HEK293T (cell line): ENCODE measurements around the gene PHLDA1.

ENCODE experiments used
- CTCF ChIA-PET: fragments of 350-600 bp; formaldehyde crosslinking; extraction: SDS; loops from one replicate; lab custom pipeline; 2021; ENCODE audit warnings: antibody characterized with exemption, inconsistent platforms; lab: Yijun Ruan, JAX
- POLR2A ChIA-PET: fragments of 350-600 bp; formaldehyde crosslinking; extraction: SDS; loops from one replicate; lab custom pipeline; 2020; ENCODE audit warnings: antibody characterized with exemption, inconsistent platforms; lab: Yijun Ruan, JAX
- DNase-seq: peaks from one replicate; pipeline ENCODE4 v3.0.0; 2012; ENCODE audit warnings: mixed read lengths; ENCODE audit errors: extremely low spot score
- ARNT ChIP-seq: fragments of 450-650 bp; IDR thresholded peaks from 2 replicates; pipeline ENCODE4 v1.6.1; 2017; ENCODE audit warnings: mild to moderate bottlenecking
- BHLHE40 ChIP-seq: fragments of 450-650 bp; IDR thresholded peaks from 2 replicates; pipeline ENCODE4 v1.6.1; 2016; ENCODE audit warnings: mild to moderate bottlenecking, moderate library complexity, borderline replicate concordance
- CTBP1 ChIP-seq: fragments of 450-650 bp; IDR thresholded peaks from 2 replicates; pipeline ENCODE4 v1.6.1; 2016; ENCODE audit warnings: borderline replicate concordance
- ELF4 ChIP-seq: fragments of 450-650 bp; IDR thresholded peaks from 2 replicates; pipeline ENCODE4 v1.6.1; 2017; ENCODE audit warnings: antibody characterized with exemption
- FOXA1 ChIP-seq: fragments of 450-650 bp; IDR thresholded peaks from 2 replicates; pipeline ENCODE4 v1.6.1; 2016; ENCODE audit warnings: mild to moderate bottlenecking
- FOXK2 ChIP-seq: fragments of 450-650 bp; IDR thresholded peaks from 2 replicates; pipeline ENCODE4 v1.6.1; 2016; ENCODE audit warnings: mild to moderate bottlenecking
- FOXM1 ChIP-seq: fragments of 450-650 bp; IDR thresholded peaks from 2 replicates; pipeline ENCODE4 v1.6.1; 2017; ENCODE audit warnings: mild to moderate bottlenecking, borderline replicate concordance
- HDGF ChIP-seq: fragments of 450-650 bp; IDR thresholded peaks from 2 replicates; pipeline ENCODE4 v1.6.1; 2017; ENCODE audit warnings: antibody characterized with exemption, borderline replicate concordance
- L3MBTL2 ChIP-seq: fragments of 450-650 bp; conservative IDR thresholded peaks from 2 replicates; pipeline ENCODE4 v1.6.1; 2016; ENCODE audit warnings: mild to moderate bottlenecking
- LEF1 ChIP-seq: fragments of 450-650 bp; IDR thresholded peaks from 2 replicates; pipeline ENCODE4 v1.6.1; 2017; ENCODE audit warnings: mild to moderate bottlenecking, borderline replicate concordance
- NFRKB ChIP-seq: fragments of 450-650 bp; IDR thresholded peaks from 2 replicates; pipeline ENCODE4 v1.6.1; 2016; ENCODE audit warnings: mild to moderate bottlenecking, moderate library complexity
- SP1 ChIP-seq: fragments of 450-650 bp; IDR thresholded peaks from 2 replicates; pipeline ENCODE4 v1.6.1; 2017
- SUZ12 ChIP-seq: fragments of 450-650 bp; IDR thresholded peaks from 2 replicates; pipeline ENCODE4 v1.6.1; 2016; ENCODE audit warnings: mild to moderate bottlenecking
- TARDBP ChIP-seq: fragments of 450-650 bp; IDR thresholded peaks from 2 replicates; pipeline ENCODE4 v1.6.1; 2016
- ZNF384 ChIP-seq: fragments of 450-650 bp; IDR thresholded peaks from 2 replicates; pipeline ENCODE4 v1.6.1; 2016
- TF ChIP-seq, protein P1 (sequence below): fragments of 450-650 bp; IDR thresholded peaks from 2 replicates; pipeline ENCODE4 v1.6.1; 2016

Gene PHLDA1

DNA sequence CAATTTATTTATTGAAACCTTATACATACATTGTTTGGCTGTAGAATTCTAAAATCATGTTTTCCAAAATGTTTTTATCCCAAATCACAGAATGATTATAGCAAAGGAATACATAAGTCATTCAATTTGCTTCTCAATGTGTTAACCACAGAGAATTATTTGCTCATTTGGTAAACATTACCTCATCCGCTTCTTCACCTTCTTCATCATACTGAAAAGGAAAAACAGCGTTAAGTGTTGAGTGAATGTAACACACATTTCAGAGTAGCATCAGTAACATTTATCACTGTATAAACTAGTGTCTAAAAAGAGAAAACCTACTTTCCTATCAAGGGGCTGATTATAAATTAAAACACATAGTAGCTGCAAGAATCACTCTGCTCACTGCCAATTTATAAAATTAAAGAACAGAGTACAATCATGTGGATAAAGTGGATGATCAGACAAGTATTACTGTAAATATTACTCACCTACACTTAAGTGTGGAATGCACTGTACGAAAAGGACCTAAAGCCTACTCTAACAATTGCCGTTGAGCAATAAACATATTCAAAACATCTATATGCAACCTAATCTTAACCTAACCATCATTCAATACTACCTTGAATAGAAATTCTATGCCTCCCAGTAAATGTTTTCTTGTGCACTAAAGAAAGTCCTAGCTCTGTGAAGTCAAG is 18.1 kb upstream of the PHLDA1 start:
- no peak for DNase-seq
- CTCF ChIA-PET = no interaction called here
- POLR2A ChIA-PET = no interaction called here
- TF ChIP-seq ARNT (no peak), CTBP1 (no peak), L3MBTL2 (no peak), FOXK2 (no peak), ELF4 (no peak), FOXM1 (no peak), NFRKB (no peak), BHLHE40 (no peak), LEF1 (no peak), SUZ12 (no peak), ZNF384 (no peak), FOXA1 (no peak)
- TF ChIP-seq, protein P1, sequence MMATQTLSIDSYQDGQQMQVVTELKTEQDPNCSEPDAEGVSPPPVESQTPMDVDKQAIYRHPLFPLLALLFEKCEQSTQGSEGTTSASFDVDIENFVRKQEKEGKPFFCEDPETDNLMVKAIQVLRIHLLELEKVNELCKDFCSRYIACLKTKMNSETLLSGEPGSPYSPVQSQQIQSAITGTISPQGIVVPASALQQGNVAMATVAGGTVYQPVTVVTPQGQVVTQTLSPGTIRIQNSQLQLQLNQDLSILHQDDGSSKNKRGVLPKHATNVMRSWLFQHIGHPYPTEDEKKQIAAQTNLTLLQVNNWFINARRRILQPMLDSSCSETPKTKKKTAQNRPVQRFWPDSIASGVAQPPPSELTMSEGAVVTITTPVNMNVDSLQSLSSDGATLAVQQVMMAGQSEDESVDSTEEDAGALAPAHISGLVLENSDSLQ = no peak

DNA sequence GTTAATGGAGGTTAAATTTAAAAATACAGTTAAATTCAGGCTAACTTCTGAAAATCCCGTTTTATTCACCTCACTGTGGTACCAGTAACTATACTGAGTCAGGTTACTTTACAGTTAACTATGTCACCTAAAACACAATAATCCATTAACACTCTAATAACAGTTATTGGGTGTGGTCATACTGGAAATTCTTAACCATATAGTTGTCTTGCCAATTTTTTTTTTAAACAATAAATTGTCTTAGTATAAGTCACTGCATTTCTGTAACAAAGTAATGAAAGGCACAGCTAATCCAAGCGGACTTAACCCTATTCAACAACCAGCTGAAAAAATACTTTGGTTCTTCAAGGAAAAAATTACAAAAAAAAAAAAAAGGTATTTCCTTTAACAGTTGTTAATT is 16.2 kb upstream of the PHLDA1 start:
- no peak for TF ChIP-seq LEF1
- TF ChIP-seq ELF4 = no peak
- TF ChIP-seq SP1 = no peak
- no peak for TF ChIP-seq BHLHE40
- no peak for TF ChIP-seq FOXM1
- no peak for DNase-seq
- CTCF ChIA-PET = no interaction called here
- POLR2A ChIA-PET = interaction anchor here (0.6 kb wide), 1 partner anchor 512 kb away, joined by 3 read pairs; no protein-coding TSS in a partner anchor

DNA sequence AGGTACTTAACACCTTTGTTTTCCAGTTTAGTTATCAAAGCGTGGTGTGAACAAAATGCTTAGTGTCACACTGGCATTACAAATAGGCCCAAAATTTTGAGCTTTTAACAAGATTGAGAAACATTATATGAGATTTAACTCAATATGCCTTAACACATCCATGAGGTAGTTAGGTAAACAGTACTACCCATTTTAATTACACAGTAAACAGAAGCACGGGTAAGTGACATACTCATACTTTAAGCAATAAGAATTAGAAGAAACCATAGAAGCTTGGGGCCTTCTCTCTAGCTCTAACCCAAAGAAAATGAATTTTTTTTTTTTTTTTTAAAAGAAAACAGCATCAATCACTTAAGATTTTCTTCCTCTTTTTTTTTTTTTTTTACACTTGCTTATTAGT is 15.5 kb upstream of the PHLDA1 start:
- TF ChIP-seq, protein P1 = no peak
- TF ChIP-seq LEF1 (no peak), FOXK2 (no peak), SP1 (no peak), ARNT (no peak), ELF4 (no peak), FOXM1 (no peak), CTBP1 (no peak)
- CTCF ChIA-PET = interaction anchor here (0.6 kb wide), 1 partner anchor 16 kb away, joined by 4 read pairs; no protein-coding TSS in a partner anchor
- no peak for DNase-seq
- POLR2A ChIA-PET = interaction anchor here (0.6 kb wide), 1 partner anchor 72 kb away, joined by 3 read pairs; no protein-coding TSS in a partner anchor

DNA sequence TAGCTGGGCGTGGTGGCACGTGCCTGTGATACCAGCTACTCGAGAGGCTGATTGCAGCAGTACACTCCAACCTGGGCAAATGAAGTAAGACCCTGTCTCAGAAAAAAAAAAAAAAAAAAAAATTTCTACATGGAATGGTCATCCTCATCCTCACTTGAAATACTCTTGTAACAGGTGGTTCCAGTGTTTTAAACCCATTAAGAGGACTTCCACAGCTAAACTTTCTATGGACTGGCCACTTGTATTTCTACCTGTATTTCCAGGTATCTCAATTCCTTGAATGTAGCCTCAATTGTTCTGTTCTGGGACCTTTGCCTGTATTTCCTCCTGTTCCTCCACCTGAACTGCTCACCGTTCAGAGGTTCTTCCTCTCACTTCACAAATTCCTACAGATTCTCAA is 11.8 kb upstream of the PHLDA1 start:
- ChIA-PET CTCF (no interaction called here), POLR2A (no interaction called here)
- TF ChIP-seq ZNF384 (no peak), ELF4 (no peak), BHLHE40 (no peak), LEF1 (no peak), ARNT (no peak), FOXM1 (no peak)
- DNase-seq = no peak

- TF ChIP-seq HDGF (no peak), FOXA1 (no peak), TARDBP (no peak), BHLHE40 (no peak), FOXM1 (no peak), FOXK2 (no peak), NFRKB (no peak), L3MBTL2 (no peak), ZNF384 (no peak), SUZ12 (no peak), ELF4 (no peak), LEF1 (no peak)
- TF ChIP-seq, protein P1 = no peak
- ChIA-PET CTCF (no interaction called here), POLR2A (no interaction called here)
- no peak for DNase-seq
Observed at GRCh38 chr12:76042147-76042546, 10.6 kb upstream of the PHLDA1 start.

DNA sequence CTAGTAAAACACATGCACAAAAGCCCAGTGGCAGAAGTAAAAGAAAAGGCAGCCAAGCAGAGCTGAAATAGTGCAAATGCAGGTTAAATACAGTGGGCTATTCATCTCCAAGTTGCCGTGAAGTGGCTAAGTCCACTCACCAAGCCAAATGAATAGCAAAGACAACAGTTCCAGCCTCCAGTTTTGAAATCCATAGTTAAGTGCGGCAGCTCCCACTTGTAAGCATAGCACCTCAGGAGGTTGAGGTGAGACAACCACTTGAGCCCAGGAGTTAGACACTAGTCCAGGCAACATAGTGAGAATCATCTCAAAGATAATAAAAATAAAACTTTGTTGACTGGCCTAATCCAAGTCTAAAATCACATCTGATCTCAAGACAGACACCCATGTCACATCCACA is 9.8 kb upstream of the PHLDA1 start:
- POLR2A ChIA-PET = no interaction called here

More for the DNA sequence above, 9.8 kb upstream of the PHLDA1 start:
- DNase-seq = no peak
- CTCF ChIA-PET = no interaction called here
- no peak for TF ChIP-seq NFRKB
- no peak for TF ChIP-seq CTBP1
- TF ChIP-seq TARDBP = no peak
- TF ChIP-seq L3MBTL2 = no peak
- TF ChIP-seq ARNT = no peak
- TF ChIP-seq ELF4 = no peak
- no peak for TF ChIP-seq SUZ12
- TF ChIP-seq LEF1 = no peak
- TF ChIP-seq FOXA1 = no peak
- TF ChIP-seq SP1 = no peak
- no peak for TF ChIP-seq BHLHE40
- TF ChIP-seq ZNF384 = no peak
- TF ChIP-seq, protein P1 = no peak
